HCT116 (cell line): ENCODE measurements around the gene MYO16.

Source experiments
- ATF3 ChIP-seq: IDR thresholded peaks from 2 replicates; pipeline ENCODE4 v1.6.1; 2012
- CBX3 ChIP-seq: IDR thresholded peaks from 2 replicates; pipeline ENCODE4 v1.6.1; 2012; ENCODE audit warnings: low read depth
- CTCF ChIP-seq, 3 experiments: fragments of 200-600 bp in 1 of 3; sonication (generic) in 1 of 3; IDR thresholded peaks in 2 of 3; conservative IDR thresholded peaks in 1 of 3; 2 replicates each; pipeline ENCODE4 v1.5.1; 2012 to 2017; ENCODE audit warnings: low read depth in 2 of 3, low read length in 2 of 3, antibody characterized with exemption in 1 of 3, borderline replicate concordance in 1 of 3, control low read depth in 1 of 3, mild to moderate bottlenecking in 1 of 3, mixed read lengths in 1 of 3, mixed run types in 1 of 3, moderate library complexity in 1 of 3; ENCODE audit not compliant: insufficient read depth in 1 of 3
- JUND ChIP-seq: IDR thresholded peaks from 2 replicates; pipeline ENCODE4 v1.6.1; 2012
- MAX ChIP-seq: IDR thresholded peaks from 2 replicates; pipeline ENCODE4 v1.6.1; 2012
- POLR2A ChIP-seq: IDR thresholded peaks from 2 replicates; pipeline ENCODE4 v1.7.0; 2011; ENCODE audit warnings: borderline replicate concordance; ENCODE audit not compliant: insufficient read depth, insufficient read length; ENCODE audit errors: extremely low read depth
- POLR2AphosphoS5 ChIP-seq: IDR thresholded peaks from 2 replicates; pipeline ENCODE4 v1.6.1; 2011; ENCODE audit warnings: mild to moderate bottlenecking, low read depth, low read length, moderate library complexity
- SIN3A ChIP-seq: IDR thresholded peaks from 2 replicates; pipeline ENCODE4 v1.6.1; 2012; ENCODE audit warnings: low read depth
- TCF7L2 ChIP-seq: IDR thresholded peaks from 2 replicates; pipeline ENCODE4 v1.7.0; 2011; ENCODE audit warnings: borderline replicate concordance, inconsistent platforms; ENCODE audit not compliant: insufficient read depth, insufficient read length; ENCODE audit errors: extremely low read depth

GRCh38 chr13:109158383-109158782, 529.0 kb downstream of the MYO16 start:
- TF ChIP-seq POLR2A = no peak
- TF ChIP-seq CTCF (IDR thresholded peaks at IDR 0.05 in 2 of 3, conservative IDR thresholded peaks at IDR 0.05 in 1 of 3; ENCODE audit: borderline replicate concordance in 1 of 3, insufficient read depth in 1 of 3, low read depth in 2 of 3, low read length in 2 of 3) = no peak
- TF ChIP-seq MAX = no peak
- TF ChIP-seq JUND = no peak
- TF ChIP-seq TCF7L2 = no peak
- no peak for TF ChIP-seq SIN3A
- TF ChIP-seq ATF3 = no peak
- no peak for TF ChIP-seq CBX3
- no peak for TF ChIP-seq POLR2AphosphoS5
